Testis (tissue), 3 donors: ENCODE data around the gene BBS2. TPM values are rescaled to one million over a fixed set of nuclear protein-coding genes. Genes with fewer than 3 reads are reported as not detected.

Source experiments
- DNase-seq: peaks from one replicate; pipeline ENCODE4 v3.0.0-alpha.2; 2019
- H3K27ac ChIP-seq, 2 donors: fragments of 200-600 bp; sonication (generic); one replicate each; pipeline ENCODE4 v1.5.1; 2019
- H3K27me3 ChIP-seq: fragments of 200-600 bp; sonication (generic); one replicate; pipeline ENCODE4 v1.5.1; 2019
- H3K36me3 ChIP-seq: fragments of 200-600 bp; sonication (generic); one replicate; pipeline ENCODE4 v1.5.1; 2017; ENCODE audit warnings: low read depth; ENCODE audit errors: missing control alignments
- H3K4me1 ChIP-seq: fragments of 200-600 bp; sonication (generic); one replicate; pipeline ENCODE4 v1.5.1; 2019
- H3K4me3 ChIP-seq, 2 donors: fragments of 200-600 bp; sonication (generic); one replicate each; pipeline ENCODE4 v1.5.1; 2017 to 2019
- H3K9me3 ChIP-seq: fragments of 200-600 bp; sonication (generic); one replicate; pipeline ENCODE4 v1.5.1; 2017
- CTCF ChIP-seq, 3 experiments: fragments of 450-650 bp in 2 of 3; fragments of 200-600 bp in 1 of 3; sonication (generic) in 1 of 3; IDR thresholded peaks; one replicate each; pipeline ENCODE4 v1.5.1; 2016 to 2019; ENCODE audit warnings: antibody characterized with exemption in 3 of 3, mild to moderate bottlenecking in 2 of 3, moderate library complexity in 1 of 3
- POLR2A ChIP-seq: fragments of 450-650 bp; IDR thresholded peaks from one replicate; pipeline ENCODE4 v1.6.1; 2017; ENCODE audit warnings: antibody characterized with exemption, mild to moderate bottlenecking, moderate library complexity
- WGBS, 2 donors: methylation state at CpG; one replicate each; pipeline ENCODE4 v1.1.5; 2018; 5-methylcytosine and 5-hydroxymethylcytosine counted together
- intact Hi-C: fragments of 100-400 bp; cut with DNase I; formaldehyde crosslinking; loops from one replicate; pipeline ENCODE4 v1.15.1; 2023; ENCODE audit warnings: low total_unique reads
- polyA plus RNA-seq: library from polyadenylated mRNA; stranded (reverse); fragments of 350-450 nt; fragmentation: Illumina TruSeq; extraction: RNeasy Lipid Tissue Mini Kit (QIAGEN cat#74804); gene quantifications from one replicate; pipeline ENCODE4 v1.2.3, GENCODE V29; 2014; ENCODE audit warnings: low read depth, low replicate concordance; ENCODE audit not compliant: insufficient read depth
- total RNA-seq, 2 donors: library from RNA; depleted of rRNA; stranded (reverse); fragments of >200 nt; gene quantifications; one replicate each; pipeline ENCODE4 v1.2.3, GENCODE V29; 2016

The BBS2 gene
- total and polyA plus RNA-seq, 3 donors from 2014 or later, result 70.3 to 83.6 (median 79.8) TPM

- intact Hi-C loops, result no loop called here
- TF ChIP-seq POLR2A, result no peak
- no peak for TF ChIP-seq CTCF (IDR thresholded peaks at IDR 0.05)
- H3K4me1 ChIP-seq, result peaks cover 20% of the 10 kb centered on the region
- no peak overlapping the region for H3K4me3 ChIP-seq
- H3K36me3 ChIP-seq, result no peaks in the 10 kb centered on the region
- no peak overlapping the region for H3K27ac ChIP-seq
- H3K27me3 ChIP-seq, result no peaks in the 10 kb centered on the region
- DNase-seq, result no peak
- no peaks in the 10 kb centered on the region for H3K9me3 ChIP-seq
Measured at GRCh38 chr16:56448005-56448404, 71.8 kb downstream of the BBS2 start.

GRCh38 chr16:56447286-56447685 lies 72.5 kb downstream of the BBS2 start:
- intact Hi-C loops, result no loop called here
- no peak overlapping the region for H3K4me3 ChIP-seq
- H3K4me1 ChIP-seq, result peaks cover 14% of the 10 kb centered on the region
- H3K27ac ChIP-seq, result no peak overlapping the region
- H3K9me3 ChIP-seq, result no peaks in the 10 kb centered on the region
- H3K27me3 ChIP-seq, result no peaks in the 10 kb centered on the region
- H3K36me3 ChIP-seq, result no peaks in the 10 kb centered on the region
- WGBS, 2 donors, result 68 to 85% methylated on average over 2 of the region's 2 CpGs
- DNase-seq, result no peak
- TF ChIP-seq POLR2A, result no peak

GRCh38 chr16:56438038-56438437 lies 81.8 kb downstream of the BBS2 start:
- intact Hi-C loops, result no loop called here
- no peaks in the 10 kb centered on the region for H3K9me3 ChIP-seq
- no peak for DNase-seq
- H3K36me3 ChIP-seq, result no peaks in the 10 kb centered on the region
- 79 to 100% methylated on average over 1 of the region's 1 CpG for WGBS, 2 donors
- no peaks in the 10 kb centered on the region for H3K4me1 ChIP-seq
- no peak overlapping the region for H3K27ac ChIP-seq
- no peak overlapping the region for H3K4me3 ChIP-seq
- no peaks in the 10 kb centered on the region for H3K27me3 ChIP-seq
- TF ChIP-seq CTCF (IDR thresholded peaks at IDR 0.05) (no peak), POLR2A (no peak)

GRCh38 chr16:56436258-56436657 lies 83.6 kb downstream of the BBS2 start:
- H3K4me1 ChIP-seq, result no peaks in the 10 kb centered on the region
- H3K27me3 ChIP-seq, result no peaks in the 10 kb centered on the region
- no peaks in the 10 kb centered on the region for H3K9me3 ChIP-seq
- TF ChIP-seq CTCF (IDR thresholded peaks at IDR 0.05), result no peak
- no peak for TF ChIP-seq POLR2A
- DNase-seq, result no peak
- H3K36me3 ChIP-seq, result no peaks in the 10 kb centered on the region
- H3K4me3 ChIP-seq, result no peak overlapping the region
- intact Hi-C loops, result no loop called here
- H3K27ac ChIP-seq, result no peak overlapping the region

Other genes with a start within 250 kb of the BBS2 start
- gene AMFR, start 94.5 kb downstream of the BBS2 start, total RNA-seq, result 100 to 1,000 TPM; 287 to 337 TPM
- 258 TPM for gene AMFR, start 94.5 kb downstream of the BBS2 start, polyA plus RNA-seq
- 10 to 100 TPM; 67.7 to 75.3 TPM for gene NUDT21, start 68.7 kb downstream of the BBS2 start, total RNA-seq
- gene NUDT21, start 68.7 kb downstream of the BBS2 start, polyA plus RNA-seq, result 224 TPM
- 10 to 100 TPM; 26.7 to 34.5 TPM for gene OGFOD1, start 68.5 kb downstream of the BBS2 start, total RNA-seq
- 38.2 TPM for gene OGFOD1, start 68.5 kb downstream of the BBS2 start, polyA plus RNA-seq
- gene MT4, start 45.0 kb upstream of the BBS2 start, total RNA-seq, result not detected
- gene MT4, start 45.0 kb upstream of the BBS2 start, polyA plus RNA-seq, result 2.3 TPM
- 1 to 10 TPM in 1 of 2 donors, not detected in 1; 4.6 TPM for gene MT3, start 69.5 kb upstream of the BBS2 start, total RNA-seq
- gene MT3, start 69.5 kb upstream of the BBS2 start, polyA plus RNA-seq, result 12.0 TPM
- gene MT2A, start 88.6 kb upstream of the BBS2 start, total RNA-seq, result 10 to 100 TPM; 20.1 to 30.7 TPM
- 77.1 TPM for gene MT2A, start 88.6 kb upstream of the BBS2 start, polyA plus RNA-seq
- gene MT1E, start 105.8 kb upstream of the BBS2 start, total RNA-seq, result 10 to 100 TPM; 10.5 to 55.4 TPM
- 22.4 TPM for gene MT1E, start 105.8 kb upstream of the BBS2 start, polyA plus RNA-seq
- gene MT1M, start 112.6 kb upstream of the BBS2 start, total RNA-seq, result 1 to 10 TPM; 2.2 to 3.7 TPM
- gene MT1M, start 112.6 kb upstream of the BBS2 start, polyA plus RNA-seq, result 2.6 TPM
- 10 to 100 TPM in 1 of 2 donors, not detected in 1; 10.6 TPM for gene MT1A, start 118.6 kb upstream of the BBS2 start, total RNA-seq
- gene MT1A, start 118.6 kb upstream of the BBS2 start, polyA plus RNA-seq, result not detected
- not detected for gene MT1B, start 131.9 kb upstream of the BBS2 start, total RNA-seq
- not detected for gene MT1B, start 131.9 kb upstream of the BBS2 start, polyA plus RNA-seq
- gene MT1F, start 137.9 kb upstream of the BBS2 start, total RNA-seq, result 1 to 10 TPM; 3.6 to 8.1 TPM
- 15.4 TPM for gene MT1F, start 137.9 kb upstream of the BBS2 start, polyA plus RNA-seq
- gene MT1G, start 148.0 kb upstream of the BBS2 start, total RNA-seq, result 10 to 100 TPM in 1 of 2 donors, 1 to 10 TPM in 1; 2.1 to 11.5 TPM
- 14.7 TPM for gene MT1G, start 148.0 kb upstream of the BBS2 start, polyA plus RNA-seq
- not detected for gene MT1H, start 149.8 kb upstream of the BBS2 start, total RNA-seq
- not detected for gene MT1H, start 149.8 kb upstream of the BBS2 start, polyA plus RNA-seq
- gene MT1X, start 162.4 kb upstream of the BBS2 start, total RNA-seq, result 100 to 1,000 TPM in 1 of 2 donors, 10 to 100 TPM in 1; 77.0 to 180 TPM
- gene MT1X, start 162.4 kb upstream of the BBS2 start, polyA plus RNA-seq, result 51.7 TPM
- 100 to 1,000 TPM in 1 of 2 donors, 10 to 100 TPM in 1; 94.2 to 102 TPM for gene NUP93, start 210.1 kb upstream of the BBS2 start, total RNA-seq
- gene NUP93, start 210.1 kb upstream of the BBS2 start, polyA plus RNA-seq, result 147 TPM